Testis (tissue), 3 donors: ENCODE results near the gene CDH4. TPM values are rescaled to one million over a fixed set of nuclear protein-coding genes. Genes with fewer than 3 reads are reported as not detected.

Experiments
- DNase-seq: peaks from one replicate; pipeline ENCODE4 v3.0.0-alpha.2; 2019
- H3K27ac ChIP-seq, 2 donors: fragments of 200-600 bp; sonication (generic); one replicate each; pipeline ENCODE4 v1.5.1; 2019
- H3K27me3 ChIP-seq: fragments of 200-600 bp; sonication (generic); one replicate; pipeline ENCODE4 v1.5.1; 2019
- H3K36me3 ChIP-seq: fragments of 200-600 bp; sonication (generic); one replicate; pipeline ENCODE4 v1.5.1; 2017; ENCODE audit warnings: low read depth; ENCODE audit errors: missing control alignments
- H3K4me1 ChIP-seq: fragments of 200-600 bp; sonication (generic); one replicate; pipeline ENCODE4 v1.5.1; 2019
- H3K4me3 ChIP-seq, 2 donors: fragments of 200-600 bp; sonication (generic); one replicate each; pipeline ENCODE4 v1.5.1; 2017 to 2019
- H3K9me3 ChIP-seq: fragments of 200-600 bp; sonication (generic); one replicate; pipeline ENCODE4 v1.5.1; 2017
- POLR2A ChIP-seq: fragments of 450-650 bp; IDR thresholded peaks from one replicate; pipeline ENCODE4 v1.6.1; 2017; ENCODE audit warnings: antibody characterized with exemption, mild to moderate bottlenecking, moderate library complexity
- WGBS, 2 donors: methylation state at CpG; one replicate each; pipeline ENCODE4 v1.1.5; 2018; 5-methylcytosine and 5-hydroxymethylcytosine counted together
- intact Hi-C: fragments of 100-400 bp; cut with DNase I; formaldehyde crosslinking; loops from one replicate; pipeline ENCODE4 v1.15.1; 2023; ENCODE audit warnings: low total_unique reads
- polyA plus RNA-seq: library from polyadenylated mRNA; stranded (reverse); fragments of 350-450 nt; fragmentation: Illumina TruSeq; extraction: RNeasy Lipid Tissue Mini Kit (QIAGEN cat#74804); gene quantifications from one replicate; pipeline ENCODE4 v1.2.3, GENCODE V29; 2014; ENCODE audit warnings: low read depth, low replicate concordance; ENCODE audit not compliant: insufficient read depth
- total RNA-seq, 2 donors: library from RNA; depleted of rRNA; stranded (reverse); fragments of >200 nt; gene quantifications; one replicate each; pipeline ENCODE4 v1.2.3, GENCODE V29; 2016
- TF ChIP-seq, protein P1 (sequence below), 3 experiments: fragments of 450-650 bp in 2 of 3; fragments of 200-600 bp in 1 of 3; sonication (generic) in 1 of 3; IDR thresholded peaks; one replicate each; pipeline ENCODE4 v1.5.1; 2016 to 2019; ENCODE audit warnings: antibody characterized with exemption in 3 of 3, mild to moderate bottlenecking in 2 of 3, moderate library complexity in 1 of 3

Gene CDH4
- total and polyA plus RNA-seq, 3 donors from 2014 or later, result 1.4 to 3.3 (median 1.9) TPM

DNA sequence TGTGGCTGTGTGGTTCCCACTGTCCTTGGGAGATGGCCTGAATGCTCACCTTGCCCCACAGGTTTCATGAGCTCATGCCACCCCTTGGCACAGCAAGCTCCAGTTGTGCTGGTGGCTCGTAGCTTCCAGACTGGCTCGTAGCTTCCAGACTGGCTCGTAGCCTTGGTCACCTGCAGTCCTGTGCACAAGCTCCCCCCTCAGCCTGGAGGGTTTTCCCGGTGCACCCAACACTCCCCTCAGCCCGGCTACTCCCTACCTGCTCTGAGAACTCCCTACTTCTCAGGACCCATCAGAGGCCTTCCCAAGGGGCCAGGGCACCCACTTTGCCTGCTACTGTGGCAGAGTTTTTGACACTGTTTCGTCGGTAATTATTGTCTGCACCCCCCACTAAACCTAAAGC, 528.0 kb downstream of the CDH4 start:
- Histone ChIP-seq H3K9me3 (no peaks in the 10 kb centered on the region), H3K27ac (no peak overlapping the region), H3K27me3 (no peaks in the 10 kb centered on the region), H3K4me3 (no peak overlapping the region), H3K36me3 (no peaks in the 10 kb centered on the region), H3K4me1 (no peaks in the 10 kb centered on the region)
- intact Hi-C loops, result no loop called here
- 85 to 89% methylated on average over 7 of the region's 7 CpGs for WGBS, 2 donors
- DNase-seq, result no peak
- no peak for TF ChIP-seq POLR2A
- TF ChIP-seq, protein P1, sequence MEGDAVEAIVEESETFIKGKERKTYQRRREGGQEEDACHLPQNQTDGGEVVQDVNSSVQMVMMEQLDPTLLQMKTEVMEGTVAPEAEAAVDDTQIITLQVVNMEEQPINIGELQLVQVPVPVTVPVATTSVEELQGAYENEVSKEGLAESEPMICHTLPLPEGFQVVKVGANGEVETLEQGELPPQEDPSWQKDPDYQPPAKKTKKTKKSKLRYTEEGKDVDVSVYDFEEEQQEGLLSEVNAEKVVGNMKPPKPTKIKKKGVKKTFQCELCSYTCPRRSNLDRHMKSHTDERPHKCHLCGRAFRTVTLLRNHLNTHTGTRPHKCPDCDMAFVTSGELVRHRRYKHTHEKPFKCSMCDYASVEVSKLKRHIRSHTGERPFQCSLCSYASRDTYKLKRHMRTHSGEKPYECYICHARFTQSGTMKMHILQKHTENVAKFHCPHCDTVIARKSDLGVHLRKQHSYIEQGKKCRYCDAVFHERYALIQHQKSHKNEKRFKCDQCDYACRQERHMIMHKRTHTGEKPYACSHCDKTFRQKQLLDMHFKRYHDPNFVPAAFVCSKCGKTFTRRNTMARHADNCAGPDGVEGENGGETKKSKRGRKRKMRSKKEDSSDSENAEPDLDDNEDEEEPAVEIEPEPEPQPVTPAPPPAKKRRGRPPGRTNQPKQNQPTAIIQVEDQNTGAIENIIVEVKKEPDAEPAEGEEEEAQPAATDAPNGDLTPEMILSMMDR (IDR thresholded peaks at IDR 0.05), result no peak

DNA sequence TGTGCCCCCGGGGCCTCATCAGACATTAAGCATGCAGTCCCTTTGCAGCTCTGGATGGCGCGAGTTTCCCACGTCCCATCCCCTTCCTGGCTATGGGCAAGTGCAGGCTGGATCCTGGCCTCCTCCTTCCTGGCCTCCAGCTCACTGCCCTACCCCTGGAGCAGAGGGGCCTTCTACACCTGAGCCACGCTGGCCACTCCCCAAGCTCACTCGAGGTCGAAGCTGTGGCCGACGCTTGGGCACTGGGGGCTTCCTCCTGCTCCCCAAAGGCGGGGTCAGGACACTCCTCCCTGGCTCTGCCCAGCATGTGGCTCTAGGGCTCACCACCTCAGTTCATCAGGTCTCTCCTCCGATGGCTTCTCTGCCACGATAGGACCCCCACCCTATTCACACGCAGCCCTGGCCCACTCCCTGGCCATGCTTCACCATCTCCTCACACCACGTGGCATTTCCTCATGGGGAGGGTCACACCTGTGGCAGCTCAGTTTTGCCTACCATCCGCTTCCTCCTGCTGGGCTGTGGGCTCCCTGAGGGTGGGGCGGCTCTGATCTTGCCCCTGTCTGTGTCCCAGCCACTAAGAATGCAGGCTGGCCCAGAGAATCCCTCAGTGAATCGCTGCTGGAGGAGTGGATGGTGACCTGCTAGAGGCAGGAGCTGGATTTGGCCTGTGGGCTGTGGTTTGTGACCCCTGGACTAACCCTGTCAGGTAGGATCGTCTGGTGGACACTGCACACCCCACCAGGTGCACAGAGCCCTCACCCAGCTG, 532.9 kb downstream of the CDH4 start:
- intact Hi-C loops, result no loop called here
- DNase-seq, result no peak
- Histone ChIP-seq H3K4me3 (no peak overlapping the region), H3K4me1 (no peaks in the 10 kb centered on the region), H3K27me3 (no peaks in the 10 kb centered on the region), H3K9me3 (no peaks in the 10 kb centered on the region), H3K36me3 (no peaks in the 10 kb centered on the region), H3K27ac (no peak overlapping the region)
- 93 to 97% methylated on average over 12 to 18 of the region's 18 CpGs for WGBS, 2 donors
- TF ChIP-seq POLR2A, result no peak

DNA sequence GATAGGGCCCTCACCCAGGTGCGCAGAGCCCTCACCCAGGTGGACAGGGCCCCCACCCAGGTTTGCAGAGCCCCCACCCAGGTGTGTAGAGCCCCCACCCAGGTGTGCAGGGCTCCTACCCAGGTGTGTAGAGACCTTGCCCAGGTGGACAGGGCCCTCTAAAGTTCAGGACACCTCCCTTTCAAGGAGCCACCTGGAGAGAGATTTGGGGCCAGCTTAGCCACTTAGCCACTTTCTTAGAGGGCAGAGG, 533.4 kb downstream of the CDH4 start:
- TF ChIP-seq, protein P1 (IDR thresholded peaks at IDR 0.05), result no peak
- TF ChIP-seq POLR2A, result no peak
- no peaks in the 10 kb centered on the region for H3K4me1 ChIP-seq
- no peak for DNase-seq
- no peak overlapping the region for H3K4me3 ChIP-seq
- no peaks in the 10 kb centered on the region for H3K36me3 ChIP-seq
- no peak overlapping the region for H3K27ac ChIP-seq
- intact Hi-C loops, result no loop called here
- 100% methylated on average over 1 of the region's 1 CpG; no CpG with 5 or more reads in 1 of the 2 donors for WGBS, 2 donors
- H3K27me3 ChIP-seq, result no peaks in the 10 kb centered on the region
- H3K9me3 ChIP-seq, result no peaks in the 10 kb centered on the region

DNA sequence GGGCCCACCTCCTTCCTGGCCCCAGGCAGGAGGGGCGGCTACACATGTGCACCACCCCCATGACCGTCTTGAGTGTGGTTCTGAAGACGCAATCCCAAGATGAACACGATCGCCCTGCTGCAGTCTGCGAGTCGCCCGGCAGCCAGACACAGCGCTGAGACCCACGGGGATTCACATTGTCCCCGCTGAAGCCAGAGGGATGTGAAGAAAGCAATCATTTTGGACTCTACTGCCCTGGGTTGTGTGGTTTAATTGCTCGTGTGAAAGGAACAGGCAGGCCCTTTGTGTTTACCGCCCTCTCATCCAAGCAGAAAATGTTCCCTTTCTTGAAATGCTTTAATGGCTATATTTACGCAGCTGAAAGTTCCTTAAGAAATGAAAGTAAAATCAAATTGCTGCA, 534.2 kb downstream of the CDH4 start:
- no peaks in the 10 kb centered on the region for H3K4me1 ChIP-seq
- H3K36me3 ChIP-seq, result no peaks in the 10 kb centered on the region
- DNase-seq, result no peak
- H3K9me3 ChIP-seq, result no peaks in the 10 kb centered on the region
- TF ChIP-seq, protein P1 (IDR thresholded peaks at IDR 0.05), result no peak
- no peak for TF ChIP-seq POLR2A
- no peak overlapping the region for H3K27ac ChIP-seq
- H3K4me3 ChIP-seq, result no peak overlapping the region
- WGBS, 2 donors, result 52 to 64% methylated on average over 14 of the region's 14 CpGs
- no peaks in the 10 kb centered on the region for H3K27me3 ChIP-seq
- intact Hi-C loops, result no loop called here

DNA sequence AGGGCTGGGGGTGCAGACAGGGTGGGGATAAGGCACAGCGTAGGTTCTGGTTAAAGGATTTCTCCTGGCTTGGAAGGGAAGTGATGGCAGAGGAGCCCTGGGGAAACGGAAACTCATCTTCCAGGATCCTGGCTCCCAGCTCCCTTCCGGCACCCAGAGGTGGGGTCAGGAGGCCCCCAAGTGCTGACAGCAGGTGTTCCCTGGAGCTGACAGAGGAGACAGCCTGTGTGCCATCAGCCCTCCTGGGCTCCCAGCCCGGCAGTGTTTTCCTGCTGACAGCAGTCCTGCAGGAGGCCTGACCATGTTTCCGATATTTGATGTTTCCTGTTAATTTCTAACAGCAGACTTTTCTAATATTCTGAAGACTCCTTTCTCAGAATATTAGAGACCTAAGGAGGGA, 536.3 kb downstream of the CDH4 start:
- no peaks in the 10 kb centered on the region for H3K4me1 ChIP-seq
- H3K27ac ChIP-seq, result no peak overlapping the region
- WGBS, 2 donors, result 70 to 86% methylated on average over 5 of the region's 5 CpGs
- no peak overlapping the region for H3K4me3 ChIP-seq
- intact Hi-C loops, result no loop called here
- H3K36me3 ChIP-seq, result no peaks in the 10 kb centered on the region
- H3K9me3 ChIP-seq, result no peaks in the 10 kb centered on the region
- H3K27me3 ChIP-seq, result no peaks in the 10 kb centered on the region
- DNase-seq, result no peak
- TF ChIP-seq, protein P1 (IDR thresholded peaks at IDR 0.05), result no peak
- no peak for TF ChIP-seq POLR2A
